Breast epithelium (tissue), 3 donors: ENCODE measurements around the gene F12.

ENCODE experiments used
- POLR2A ChIP-seq: fragments of 450-650 bp; IDR thresholded peaks from one replicate; pipeline ENCODE4 v1.6.1; 2016; ENCODE audit warnings: antibody characterized with exemption, mild to moderate bottlenecking, moderate library complexity
- POLR2AphosphoS5 ChIP-seq, 3 donors: sonication (generic); formaldehyde crosslinking; IDR thresholded peaks; one replicate each; pipeline ENCODE4 v1.6.1; 2017; ENCODE audit warnings: antibody characterized with exemption in 3 of 3
- TF ChIP-seq, protein P1 (sequence below), 3 donors: fragments of 450-650 bp; IDR thresholded peaks; one replicate each; pipeline ENCODE4 v1.5.1; 2016 to 2017; ENCODE audit warnings: antibody characterized with exemption in 3 of 3, mild to moderate bottlenecking in 3 of 3, moderate library complexity in 3 of 3

DNA sequence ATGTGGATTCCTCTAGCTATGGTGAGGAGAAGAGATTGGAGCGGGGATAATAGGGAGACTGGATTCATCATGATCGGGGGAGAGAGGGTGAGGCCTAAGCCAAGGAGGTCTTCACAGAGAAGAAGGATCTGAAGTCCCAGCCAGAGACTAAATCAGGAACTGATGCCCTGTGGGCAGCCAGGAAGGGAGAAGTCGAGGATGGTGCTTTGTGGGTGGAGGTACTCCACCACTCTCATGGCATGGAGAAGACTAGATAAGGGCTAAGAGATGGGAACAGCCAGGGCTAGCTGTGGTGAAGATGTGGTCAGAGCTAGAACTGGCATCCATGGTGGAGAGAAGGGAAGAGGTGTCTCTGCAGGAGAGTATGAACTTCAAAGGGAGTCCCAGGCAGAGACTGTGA, 54.7 kb downstream of the F12 start:
- TF ChIP-seq POLR2A (no peak), POLR2AphosphoS5 (IDR thresholded peaks at IDR 0.05) (no peak)
- TF ChIP-seq, protein P1, sequence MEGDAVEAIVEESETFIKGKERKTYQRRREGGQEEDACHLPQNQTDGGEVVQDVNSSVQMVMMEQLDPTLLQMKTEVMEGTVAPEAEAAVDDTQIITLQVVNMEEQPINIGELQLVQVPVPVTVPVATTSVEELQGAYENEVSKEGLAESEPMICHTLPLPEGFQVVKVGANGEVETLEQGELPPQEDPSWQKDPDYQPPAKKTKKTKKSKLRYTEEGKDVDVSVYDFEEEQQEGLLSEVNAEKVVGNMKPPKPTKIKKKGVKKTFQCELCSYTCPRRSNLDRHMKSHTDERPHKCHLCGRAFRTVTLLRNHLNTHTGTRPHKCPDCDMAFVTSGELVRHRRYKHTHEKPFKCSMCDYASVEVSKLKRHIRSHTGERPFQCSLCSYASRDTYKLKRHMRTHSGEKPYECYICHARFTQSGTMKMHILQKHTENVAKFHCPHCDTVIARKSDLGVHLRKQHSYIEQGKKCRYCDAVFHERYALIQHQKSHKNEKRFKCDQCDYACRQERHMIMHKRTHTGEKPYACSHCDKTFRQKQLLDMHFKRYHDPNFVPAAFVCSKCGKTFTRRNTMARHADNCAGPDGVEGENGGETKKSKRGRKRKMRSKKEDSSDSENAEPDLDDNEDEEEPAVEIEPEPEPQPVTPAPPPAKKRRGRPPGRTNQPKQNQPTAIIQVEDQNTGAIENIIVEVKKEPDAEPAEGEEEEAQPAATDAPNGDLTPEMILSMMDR (IDR thresholded peaks at IDR 0.05), result no peak
